Lower leg skin (tissue), 4 donors: ENCODE measurements around the gene PLS1. TPM values are rescaled to one million over a fixed set of nuclear protein-coding genes. Genes with fewer than 3 reads are reported as not detected.

Source experiments
- DNase-seq, 2 donors: peaks; one replicate each; pipeline ENCODE4 v3.0.0-alpha.2; 2019; ENCODE audit warnings: low spot score in 2 of 2
- H3K4me3 ChIP-seq: fragments of 200-600 bp; sonication (generic); 2 replicates; pipeline ENCODE4 v1.5.1; 2017; ENCODE audit warnings: mild to moderate bottlenecking, low read depth; ENCODE audit not compliant: poor library complexity, severe bottlenecking
- CTCF ChIP-seq, 3 donors: fragments of 450-650 bp; IDR thresholded peaks; one replicate each; pipeline ENCODE4 v1.5.1; 2016; ENCODE audit warnings: antibody characterized with exemption in 3 of 3, mild to moderate bottlenecking in 3 of 3, moderate library complexity in 2 of 3
- POLR2A ChIP-seq, 2 donors: fragments of 450-650 bp; IDR thresholded peaks; one replicate each; pipeline ENCODE4 v1.6.1; 2016 to 2017; ENCODE audit warnings: antibody characterized with exemption in 2 of 2, mild to moderate bottlenecking in 1 of 2, moderate library complexity in 1 of 2
- WGBS, 2 donors: methylation state at CpG; one replicate each; pipeline ENCODE4 v1.1.5; 2018; 5-methylcytosine and 5-hydroxymethylcytosine counted together
- intact Hi-C: fragments of 100-400 bp; cut with DNase I; formaldehyde crosslinking; loops from one replicate; pipeline ENCODE4 v1.15.0; 2023; ENCODE audit warnings: low total_unique reads
- total RNA-seq, 4 donors: library from RNA; depleted of rRNA; stranded (reverse); fragments of >200 nt; gene quantifications; one replicate each; pipeline ENCODE4 v1.1.0, GENCODE V29; 2016

The PLS1 gene
- total RNA-seq, 4 donors from 2014 or later: 6.1 to 8.6 (median 6.9) TPM

GRCh38 chr3:142723665-142723967 is 127.4 kb downstream of the PLS1 start:
- intact Hi-C loops: no loop called here
- no peak overlapping the region for H3K4me3 ChIP-seq
- TF ChIP-seq POLR2A (IDR thresholded peaks at IDR 0.05) (no peak), CTCF (IDR thresholded peaks at IDR 0.05) (no peak)
- DNase-seq: no peak
- WGBS, 2 donors: 0 to 2% methylated on average over 8 to 10 of the region's 10 CpGs

- intact Hi-C loops: no loop called here
- 0% methylated on average over 20 to 26 of the region's 73 CpGs for WGBS, 2 donors
- H3K4me3 ChIP-seq: peak within 1 kb of the TSS; percentile 71
- peak; percentile 46 to 93 for DNase-seq
- peak in 1 of 2 donors; percentile 54 for TF ChIP-seq POLR2A (IDR thresholded peaks at IDR 0.05)
- no peak for TF ChIP-seq CTCF (IDR thresholded peaks at IDR 0.05)
Observed at GRCh38 chr3:142723968-142724681, 127.9 kb downstream of the PLS1 start, which contains the start of gene TRPC1. Gene TRPC1, plus strand, starts transcription at chr3:142724034. Its CDS starts 526 bp downstream, at chr3:142724560.

- intact Hi-C loops: no loop called here
- peak; percentile 21 to 86 for DNase-seq
- 2 to 4% methylated on average over 35 of the region's 35 CpGs for whole genome bisulfite sequencing, 2 donors
Observed at GRCh38 chr3:142724682-142725356, 128.6 kb downstream of the PLS1 start.

GRCh38 chr3:142725357-142725739 is 129.2 kb downstream of the PLS1 start:
- H3K4me3 ChIP-seq: peak overlapping the region; percentile 71
- WGBS, 2 donors: 29 to 32% methylated on average over 5 of the region's 5 CpGs
- DNase-seq: no peak
- no peak for TF ChIP-seq CTCF (IDR thresholded peaks at IDR 0.05)
- no peak for TF ChIP-seq POLR2A (IDR thresholded peaks at IDR 0.05)
- intact Hi-C loops: no loop called here

More at GRCh38 chr3:142724682-142725356, 128.6 kb downstream of the PLS1 start:
- H3K4me3 ChIP-seq: peak overlapping the region; percentile 71
- no peak for TF ChIP-seq CTCF (IDR thresholded peaks at IDR 0.05)
- no peak for TF ChIP-seq POLR2A (IDR thresholded peaks at IDR 0.05)

- no peak for DNase-seq
- WGBS, 2 donors: 63 to 76% methylated on average over 1 of the region's 1 CpG
- TF ChIP-seq CTCF (IDR thresholded peaks at IDR 0.05) (no peak), POLR2A (IDR thresholded peaks at IDR 0.05) (no peak)
- intact Hi-C loops: no loop called here
- H3K4me3 ChIP-seq: no peak overlapping the region
Observed at GRCh38 chr3:142726017-142726416, 129.8 kb downstream of the PLS1 start.
